ENCODE results near the gene STK40. TPM values are rescaled to one million over a fixed set of nuclear protein-coding genes. Genes with fewer than 3 reads are reported as not detected.

STK40 gene
- total and polyA plus RNA-seq, 2 experiments from 2014 or later, result 8.1 to 20.2 TPM

GRCh38 chr1:36420409-36420808, 34.7 kb upstream of the STK40 start:
- no peak overlapping the region for H3K27ac ChIP-seq (ENCODE audit: low read depth)
- no peaks in the 10 kb centered on the region for H3K36me3 ChIP-seq (ENCODE audit: insufficient read depth)
- H3K36me3 Mint-ChIP-seq (ENCODE audit: low read depth), result no peaks in the 10 kb centered on the region
- H4K20me1 ChIP-seq (replicated peaks; ENCODE audit: insufficient read depth), result no peaks in the 10 kb centered on the region
- DNase-seq (ENCODE audit: low spot score) (no peak), ATAC-seq (no peak)
- peaks cover 11% of the 10 kb centered on the region for H3K4me1 Mint-ChIP-seq
- H3K4me3 Mint-ChIP-seq, result no peak overlapping the region
- peaks cover 5% of the 10 kb centered on the region for H3K27me3 Mint-ChIP-seq (ENCODE audit: insufficient read depth, low read depth, poor library complexity)
- H3K27me3 ChIP-seq (ENCODE audit: insufficient read depth), result no peaks in the 10 kb centered on the region
- no peaks in the 10 kb centered on the region for H3K79me2 ChIP-seq (replicated peaks; ENCODE audit: insufficient read depth)
- H3K4me3 ChIP-seq, result no peak overlapping the region
- no peak overlapping the region for H3K27ac Mint-ChIP-seq
- no peak overlapping the region for H3K4me2 ChIP-seq
- TF ChIP-seq NANOG (IDR thresholded peaks at IDR 0.05; ENCODE audit: borderline replicate concordance) (no peak), ZNF462 (CRISPR knock-in tag; IDR thresholded peaks at IDR 0.05) (no peak), STAT1 (IDR thresholded peaks at IDR 0.05; ENCODE audit: unreplicated experiment) (no peak), POLR2AphosphoS5 (IDR thresholded peaks at IDR 0.05; ENCODE audit: low read depth) (no peak), ZNF331 (CRISPR knock-in tag; IDR thresholded peaks at IDR 0.05; ENCODE audit: low read depth) (no peak), ETS1 (IDR thresholded peaks at IDR 0.05) (no peak), JUNB (IDR thresholded peaks at IDR 0.05; ENCODE audit: unreplicated experiment) (no peak), CTCF (conservative IDR thresholded peaks at IDR 0.05; ENCODE audit: low read depth in 2 of 2) (no peak)
- no peaks in the 10 kb centered on the region for H3K9me3 Mint-ChIP-seq
- H2AFZ ChIP-seq, result no peak overlapping the region; the same call in 1 of the 2 replicates
- no peaks in the 10 kb centered on the region for H3K9me2 ChIP-seq (ENCODE audit: insufficient read depth)
- no peaks in the 10 kb centered on the region for H3K4me1 ChIP-seq (ENCODE audit: insufficient read depth)
- no peaks in the 10 kb centered on the region for H3F3A ChIP-seq (replicated peaks; ENCODE audit: low read depth)
